GM18873 (cell line): Measurements from ENCODE around the gene PHLPP1.
"Not testable (repeated sequence)": the region's sequence is repeated elsewhere in the genome, so short reads cannot be mapped to it uniquely, and the experiment has no call there.

Experiments
- ATAC-seq: cut with Tn5 transposase; IDR thresholded peaks from one replicate; pipeline ENCODE4 v1.9.1; 2021; ENCODE audit warnings: mild to moderate bottlenecking, moderate library complexity, moderate number of reproducible peaks; ENCODE audit not compliant: unreplicated experiment, low FRiP score

The PHLPP1 gene

DNA sequence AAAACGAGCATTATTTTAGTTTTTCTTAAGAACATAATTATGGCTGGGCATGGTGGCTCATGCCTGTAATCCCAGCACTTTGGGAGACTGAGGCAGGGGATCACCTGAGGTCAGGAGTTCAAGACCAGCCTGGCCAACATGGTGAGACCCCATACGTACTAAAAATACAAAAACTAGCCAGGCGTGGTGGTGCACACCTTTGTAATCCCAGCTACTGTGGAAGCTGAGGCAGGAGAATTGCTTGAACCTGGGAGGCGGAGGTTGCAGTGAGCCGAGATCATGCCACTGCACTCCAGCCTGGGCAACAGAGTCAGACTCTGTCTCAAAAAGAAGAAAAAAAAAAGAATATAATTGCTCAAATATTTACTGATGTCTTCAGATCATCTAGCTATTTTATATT, 25.3 kb downstream of the PHLPP1 start:
- ATAC-seq, result not testable (repeated sequence)

GRCh38 chr18:62741118-62741566, 25.8 kb downstream of the PHLPP1 start:
- no peak for ATAC-seq

GRCh38 chr18:62741584-62741983, 26.2 kb downstream of the PHLPP1 start:
- ATAC-seq, result no peak

DNA sequence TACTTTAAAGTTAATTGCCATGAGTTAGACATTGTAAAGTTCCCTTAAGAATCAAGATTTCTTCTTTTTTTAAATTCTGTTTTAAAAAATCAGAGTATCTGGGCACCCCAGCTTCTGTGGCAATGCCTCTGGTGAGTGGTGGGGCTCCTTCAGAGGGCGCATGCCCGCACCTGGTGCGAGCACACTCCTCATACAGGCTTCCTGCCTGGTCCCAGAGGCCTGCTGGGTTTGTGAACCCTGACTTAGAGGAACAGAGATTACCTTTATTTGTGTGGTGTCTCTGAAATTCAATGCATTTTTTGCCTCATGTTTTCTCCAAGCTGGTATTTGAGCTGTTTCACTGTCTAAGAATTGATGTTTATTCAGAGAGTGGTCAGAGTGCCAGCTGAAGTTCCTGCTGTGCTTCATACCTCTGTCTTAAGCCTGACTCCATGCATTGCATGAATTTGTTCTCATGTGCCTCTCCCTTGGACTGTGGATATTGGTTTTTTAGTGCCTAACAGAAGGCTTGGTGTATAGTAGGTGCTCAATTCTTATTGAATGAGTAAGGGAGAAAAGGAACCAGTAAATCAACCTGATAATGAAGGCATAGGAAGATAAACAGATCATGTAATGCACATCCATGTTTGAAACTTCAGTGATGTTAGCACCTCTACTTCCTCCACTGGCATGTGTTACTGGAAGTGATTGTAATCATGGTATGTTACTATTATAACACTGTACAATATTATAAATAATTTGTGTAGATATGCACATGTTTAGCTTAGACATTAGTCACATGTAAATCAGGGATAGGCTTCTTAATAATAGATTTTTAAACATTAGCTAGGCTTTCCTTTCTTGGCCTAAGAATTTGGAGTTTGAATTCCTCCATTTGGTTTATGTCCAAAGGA, 29.0 kb downstream of the PHLPP1 start:
- no peak for ATAC-seq

DNA sequence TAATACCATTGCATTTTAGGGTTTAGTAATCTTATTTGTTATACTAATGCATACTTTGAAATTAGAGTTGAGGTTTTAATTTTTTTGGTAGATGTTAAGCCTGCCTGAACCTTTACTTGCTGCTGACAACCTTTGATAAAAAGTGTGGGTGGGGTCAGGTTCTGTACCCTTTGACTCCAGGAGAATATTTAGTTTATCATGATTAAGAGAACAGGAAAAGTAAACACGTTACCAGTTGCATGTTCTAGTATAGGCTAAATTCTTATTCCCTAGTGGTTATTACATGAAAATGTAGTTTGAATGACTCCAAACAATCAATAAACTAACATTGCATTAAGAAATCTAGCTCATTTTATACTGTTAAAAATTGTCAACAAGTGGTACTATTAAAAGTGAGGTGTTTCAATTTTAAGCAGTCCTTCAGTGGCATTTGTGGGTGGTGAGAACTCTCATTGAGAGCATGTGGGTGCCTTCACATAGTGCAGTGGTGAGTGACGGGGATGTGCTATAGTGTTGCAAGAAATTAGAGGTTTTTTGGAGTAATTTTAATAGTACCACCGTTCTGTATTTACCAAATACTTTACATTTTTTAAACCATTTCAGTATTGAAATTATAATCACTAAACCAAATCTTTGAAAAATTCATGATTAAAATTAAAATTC, 29.9 kb downstream of the PHLPP1 start:
- no peak for ATAC-seq

- no peak for ATAC-seq
These were observed 34.0 kb downstream of the PHLPP1 start for GRCh38 chr18:62749389-62749788.

- ATAC-seq, result no peak
These were observed 36.0 kb downstream of the PHLPP1 start for GRCh38 chr18:62751341-62751821.

GRCh38 chr18:62751977-62752376, 36.6 kb downstream of the PHLPP1 start:
- ATAC-seq, result no peak

DNA sequence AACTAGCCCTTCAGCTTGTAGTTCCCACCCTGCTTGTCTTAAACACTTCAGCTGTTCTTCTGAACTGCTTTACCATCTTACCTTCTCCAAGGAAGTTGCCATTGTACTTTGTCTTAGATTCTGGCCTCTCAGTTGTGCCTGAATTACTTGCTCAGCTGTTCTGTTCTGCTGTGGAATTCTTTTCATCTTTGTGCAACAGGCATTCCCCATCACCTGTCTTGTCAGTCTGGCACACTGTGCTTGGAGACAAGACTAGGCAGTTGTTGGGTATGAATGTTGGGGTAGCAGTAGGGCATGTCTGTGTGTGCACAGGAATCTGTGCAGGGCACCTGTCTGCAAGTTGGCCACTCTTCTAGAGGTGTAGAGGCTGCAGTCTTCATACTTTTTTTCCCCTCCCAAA, 38.7 kb downstream of the PHLPP1 start:
- ATAC-seq, result no peak

DNA sequence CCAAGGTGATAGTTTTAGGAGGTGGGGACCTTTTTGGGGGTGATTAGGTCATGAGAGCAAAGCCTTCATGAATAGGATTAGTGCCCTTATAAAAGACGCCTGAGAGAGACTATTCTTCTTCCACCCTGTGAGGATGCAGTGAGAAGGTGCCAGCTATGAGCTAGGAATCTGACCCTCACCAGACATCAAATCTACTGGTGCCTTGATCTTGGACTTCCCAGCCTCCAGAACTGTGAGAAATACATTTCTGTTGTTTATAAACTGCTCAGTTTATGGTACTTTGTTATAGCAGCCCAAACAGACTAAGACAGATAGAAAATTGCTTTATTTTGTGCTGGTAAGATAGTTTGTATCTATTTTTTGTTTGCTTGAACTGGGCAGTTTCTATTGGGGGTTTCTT, 40.1 kb downstream of the PHLPP1 start:
- ATAC-seq, result no peak

DNA sequence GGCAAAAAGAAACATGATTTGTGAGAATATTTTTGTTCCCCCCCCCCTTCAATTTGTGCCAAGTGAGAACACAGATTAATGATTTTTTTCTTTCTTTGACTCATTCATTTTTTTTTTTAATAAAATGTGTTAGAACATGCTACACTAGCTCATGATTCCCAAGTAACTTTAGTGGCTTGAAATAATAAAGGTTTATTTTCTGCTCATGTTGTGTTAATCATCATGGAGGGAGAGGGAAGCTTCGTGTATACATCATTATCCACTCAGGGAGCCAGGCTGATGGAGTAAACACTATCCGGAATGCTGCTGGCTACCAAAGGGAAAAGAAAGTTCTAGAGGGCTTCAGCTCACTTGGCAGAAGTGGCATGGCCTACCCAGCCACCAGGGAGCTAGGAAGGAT, 40.6 kb downstream of the PHLPP1 start:
- ATAC-seq, result no peak

DNA sequence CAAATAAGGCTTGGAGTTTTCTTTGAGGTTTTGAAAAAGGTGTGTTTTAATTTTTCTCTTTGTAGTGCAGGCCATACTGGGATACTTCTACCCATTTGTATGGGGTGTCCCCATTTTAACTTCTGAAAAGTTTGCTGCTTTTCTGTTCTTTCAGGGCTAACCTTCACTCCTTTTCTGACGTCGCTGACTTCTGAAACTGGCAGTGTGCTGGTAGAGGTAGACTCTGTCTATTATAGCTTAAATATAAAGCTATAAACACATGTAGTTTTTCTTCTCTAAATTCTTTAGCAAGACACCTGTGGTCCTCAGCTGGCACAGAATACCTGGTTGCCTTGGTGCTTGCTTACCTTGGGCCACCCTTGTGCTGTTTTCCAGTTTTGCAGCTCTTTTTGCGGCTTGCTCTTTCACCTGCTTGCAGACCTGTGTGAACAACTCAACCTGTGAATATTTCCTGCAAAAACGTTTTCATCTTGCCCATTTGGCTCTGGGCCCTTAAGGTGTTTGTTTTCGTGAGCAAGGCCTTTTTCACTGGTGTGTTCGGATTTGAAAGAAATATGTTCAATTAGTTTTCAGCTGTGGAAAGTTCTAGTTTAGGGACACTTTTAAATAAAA, 42.2 kb downstream of the PHLPP1 start:
- no peak for ATAC-seq

GRCh38 chr18:62758591-62758990, 43.2 kb downstream of the PHLPP1 start:
- ATAC-seq, result no peak

DNA sequence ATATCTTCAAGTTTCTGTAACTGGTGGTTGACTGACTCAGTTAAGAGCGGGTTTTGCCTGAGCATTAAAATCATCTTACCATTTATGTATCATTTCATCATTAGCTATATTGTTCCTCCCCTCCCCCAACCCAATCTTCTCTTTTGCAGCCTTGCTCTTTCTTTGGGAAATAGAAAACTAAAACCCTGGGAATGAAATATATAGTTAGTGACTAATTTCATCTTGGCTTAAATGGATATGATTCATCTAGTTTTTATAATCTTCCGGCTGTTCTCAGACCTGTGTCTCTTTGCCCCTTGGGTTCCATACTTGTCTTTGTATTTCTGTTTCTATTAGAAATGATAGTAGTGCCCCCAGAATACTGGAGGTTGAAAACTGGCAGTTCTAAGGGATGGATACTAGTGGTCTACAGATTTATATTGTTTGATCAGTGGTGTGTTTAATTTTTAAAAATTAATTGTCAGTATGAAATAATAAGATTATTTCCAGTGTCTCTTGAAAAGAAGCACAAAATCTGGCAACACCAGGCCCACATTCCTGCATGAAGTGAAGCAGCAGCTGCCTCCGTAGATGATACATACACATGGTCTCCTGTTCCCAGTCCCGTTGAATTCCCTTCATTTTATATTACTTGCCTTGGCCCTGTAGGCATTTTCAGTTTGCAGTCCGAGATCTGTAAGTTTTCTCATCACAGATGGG, 44.5 kb downstream of the PHLPP1 start:
- no peak for ATAC-seq

- no peak for ATAC-seq
These were observed 45.0 kb downstream of the PHLPP1 start for GRCh38 chr18:62760403-62760734.

GRCh38 chr18:62763101-62763521, 47.8 kb downstream of the PHLPP1 start:
- ATAC-seq, result no peak

DNA sequence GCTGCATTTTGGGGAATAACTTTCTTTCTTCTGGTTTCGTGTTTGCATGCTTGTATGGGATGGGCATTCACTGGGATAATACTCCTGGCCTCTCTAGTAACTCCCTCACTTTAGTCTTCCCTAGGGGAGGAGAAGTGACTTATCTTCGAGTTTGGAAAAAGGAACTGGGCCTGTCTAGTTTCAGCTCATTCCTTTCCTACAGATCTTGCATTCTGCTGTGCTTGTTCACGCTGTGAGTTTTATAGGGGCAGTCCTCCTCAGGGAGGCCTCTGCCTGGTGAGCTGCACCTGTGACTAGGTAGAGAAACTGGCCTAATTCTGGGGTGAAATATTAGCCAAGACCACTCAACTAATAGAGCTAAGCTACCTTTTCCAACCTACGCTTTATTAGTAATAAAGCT, 50.9 kb downstream of the PHLPP1 start:
- ATAC-seq, result no peak

DNA sequence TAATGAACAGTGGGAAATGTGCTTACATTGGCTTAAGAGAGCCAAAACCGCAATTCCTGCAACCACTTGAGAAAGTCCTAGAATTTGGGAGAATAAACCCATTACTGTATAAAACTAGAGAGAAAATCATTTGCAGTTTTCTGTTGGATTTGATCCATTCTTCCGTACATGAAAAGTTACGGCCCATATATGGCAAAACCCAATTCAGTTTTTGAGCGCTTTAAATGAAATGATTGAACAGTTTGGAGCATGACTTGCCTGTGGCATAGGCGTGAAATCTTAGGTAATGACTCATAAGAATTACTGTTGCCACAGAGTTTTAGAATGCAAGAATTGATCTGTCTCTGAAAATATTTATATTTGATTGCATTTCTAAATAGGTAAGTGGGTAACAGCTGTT, 52.0 kb downstream of the PHLPP1 start:
- no peak for ATAC-seq

DNA sequence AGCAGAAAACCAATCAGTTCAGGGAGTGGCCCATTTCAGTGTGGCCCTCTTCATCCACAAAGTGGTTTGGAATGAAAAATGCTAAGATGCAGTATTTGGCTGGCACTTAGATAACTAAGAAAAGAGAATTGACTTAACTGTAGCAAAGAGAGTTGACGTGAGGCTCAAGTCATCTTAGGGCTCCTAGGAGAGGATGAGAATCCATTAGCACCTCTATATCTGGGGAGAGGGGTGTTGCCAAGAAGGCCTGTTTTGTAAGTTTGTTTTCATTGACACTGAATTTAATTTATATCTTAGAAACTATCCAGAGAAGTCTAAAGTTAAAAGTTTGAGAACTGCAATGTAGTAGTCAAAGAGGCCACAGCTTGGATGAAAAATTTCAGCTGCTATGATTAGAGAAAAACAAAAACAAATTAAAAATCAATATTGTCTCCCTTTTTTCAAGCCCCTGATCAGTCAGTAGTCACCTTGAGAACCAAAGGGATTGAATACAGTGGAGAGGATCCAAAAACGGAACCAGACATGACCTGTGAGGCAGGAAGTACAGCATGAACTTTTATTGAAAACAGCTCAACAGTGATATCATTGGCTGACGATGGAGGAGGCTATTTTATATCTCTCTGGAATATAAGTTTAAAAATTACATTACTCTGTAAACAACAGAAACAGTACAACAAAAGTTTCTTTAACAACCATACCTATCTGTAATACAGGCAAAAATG, 52.7 kb downstream of the PHLPP1 start:
- no peak for ATAC-seq

DNA sequence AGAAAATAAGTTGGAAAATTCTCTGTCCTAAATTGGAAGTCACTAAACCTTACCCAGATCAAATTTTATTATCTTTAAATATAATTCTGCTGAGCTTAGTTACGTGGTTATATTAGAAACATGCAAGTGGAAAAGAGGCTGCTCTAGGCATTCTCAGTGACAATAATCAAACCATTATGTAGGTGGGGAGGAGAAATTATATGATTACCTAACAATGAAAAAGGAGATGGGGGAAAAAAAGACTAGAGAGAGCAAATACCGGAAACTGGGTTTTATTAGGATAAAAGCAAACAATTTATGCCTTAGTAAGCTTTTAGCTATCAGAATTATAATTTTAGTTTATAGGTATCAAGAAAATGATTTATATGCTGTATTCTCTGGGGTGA, 53.2 kb downstream of the PHLPP1 start:
- no peak for ATAC-seq
